GM10847 (cell line): ENCODE measurements around the gene LPIN2.
A peak's percentile ranks its signal among the peaks of the same experiment; 100 is the strongest.

Source experiments
- POLR2A ChIP-seq: IDR thresholded peaks from 2 replicates; pipeline ENCODE4 v1.6.1; 2011; ENCODE audit not compliant: insufficient read length; ENCODE audit errors: extremely low read depth

The LPIN2 gene

DNA sequence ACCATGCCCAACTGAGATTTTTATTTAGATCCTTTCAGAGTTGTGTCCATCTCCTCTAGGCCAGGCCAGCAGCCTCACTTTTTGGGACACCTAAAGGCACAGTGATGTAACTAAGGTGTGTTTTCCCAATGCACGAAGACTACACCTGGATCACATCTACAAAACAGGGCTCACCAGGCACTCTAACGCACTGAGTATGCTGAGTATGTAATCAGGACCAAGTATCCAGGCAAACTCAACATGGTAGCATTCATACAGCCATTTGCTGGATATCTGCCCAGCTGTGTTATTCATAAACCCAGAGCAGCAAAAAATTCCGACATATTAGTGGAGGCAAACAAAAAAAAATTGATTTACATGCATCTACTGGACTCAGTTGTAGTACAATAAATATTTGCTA lies 33.8 kb downstream of the LPIN2 start:
- TF ChIP-seq POLR2A = no peak

DNA sequence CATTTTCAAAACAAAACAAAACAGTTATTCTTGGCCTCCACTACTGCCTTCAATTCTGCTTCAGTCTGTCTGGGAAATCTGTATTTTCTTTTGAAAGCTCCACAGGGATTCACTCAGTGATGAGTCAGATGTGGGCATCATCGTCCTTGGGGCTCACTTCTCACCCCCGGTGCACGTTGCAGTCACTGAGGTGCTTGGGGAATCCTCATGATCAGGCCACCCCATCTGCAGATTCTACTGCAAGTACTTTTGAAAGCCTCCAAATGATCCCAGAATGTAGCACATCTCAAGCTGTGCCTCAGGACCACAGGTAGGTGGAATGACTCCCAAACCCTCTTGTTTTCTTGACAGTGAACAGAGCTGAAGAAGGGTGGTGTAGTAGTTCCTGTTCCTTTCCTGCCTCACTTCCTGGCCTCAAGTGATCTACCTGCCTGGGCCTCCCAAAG lies 34.3 kb downstream of the LPIN2 start:
- TF ChIP-seq POLR2A = no peak

DNA sequence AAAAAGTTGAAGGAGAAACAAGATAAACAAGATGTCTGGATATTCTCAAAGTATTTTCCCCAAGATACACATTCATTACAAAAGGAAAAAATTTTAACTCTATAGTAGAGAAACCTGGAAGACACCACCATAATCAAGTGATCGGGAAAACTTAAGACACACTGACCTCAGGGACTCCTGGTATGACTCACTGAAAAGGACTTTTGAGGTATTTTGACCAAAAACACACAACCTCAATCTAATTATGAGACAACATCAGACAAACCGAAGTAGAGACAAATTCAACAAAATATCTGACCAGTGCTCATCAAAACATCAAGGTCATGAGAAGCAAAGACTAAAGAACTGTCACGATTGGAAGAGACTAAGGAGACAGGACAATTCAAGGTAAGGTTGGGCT lies 34.7 kb downstream of the LPIN2 start:
- TF ChIP-seq POLR2A = no peak

DNA sequence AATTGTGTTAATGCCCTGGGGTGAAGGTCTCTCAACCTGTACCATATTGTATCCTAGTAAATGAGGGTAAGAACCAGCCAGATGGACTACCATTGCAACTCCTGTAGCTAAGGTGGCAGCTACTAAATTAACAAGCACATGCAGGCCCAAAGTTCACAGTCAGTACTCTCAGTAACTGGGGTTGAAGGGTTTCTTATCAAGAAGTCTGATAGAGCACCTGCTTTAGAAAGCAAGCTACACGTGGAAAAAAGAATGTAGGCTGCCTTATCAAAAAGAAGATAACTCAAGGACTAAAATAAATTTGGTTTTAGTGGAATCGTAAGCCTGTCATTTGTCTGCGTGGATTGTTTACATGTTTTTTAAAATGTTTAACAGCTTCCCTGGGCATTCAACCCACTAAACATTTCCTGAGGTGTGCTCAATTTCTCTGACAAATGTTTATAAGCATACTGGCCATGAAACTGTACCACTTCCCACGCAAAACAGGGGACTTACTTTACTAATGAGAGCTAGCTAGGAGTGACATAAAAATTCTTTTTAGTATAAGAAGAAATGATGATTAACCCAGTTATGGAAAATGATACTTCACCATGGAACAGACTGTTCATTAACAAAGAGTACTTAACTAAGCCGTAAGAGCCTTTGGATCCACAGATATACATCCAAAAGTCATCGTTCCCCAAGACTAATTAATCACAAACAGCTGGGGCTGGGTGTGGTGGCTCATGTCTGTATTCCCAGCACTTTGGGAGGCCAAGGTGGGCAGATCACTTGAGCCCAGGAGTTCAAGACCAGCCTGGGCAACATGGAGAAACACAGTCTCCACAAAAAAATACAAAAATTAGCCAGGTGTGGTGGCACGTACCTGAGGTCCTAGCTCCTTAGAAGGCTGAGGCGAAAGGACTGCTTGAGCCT lies 36.5 kb downstream of the LPIN2 start:
- TF ChIP-seq POLR2A = no peak

DNA sequence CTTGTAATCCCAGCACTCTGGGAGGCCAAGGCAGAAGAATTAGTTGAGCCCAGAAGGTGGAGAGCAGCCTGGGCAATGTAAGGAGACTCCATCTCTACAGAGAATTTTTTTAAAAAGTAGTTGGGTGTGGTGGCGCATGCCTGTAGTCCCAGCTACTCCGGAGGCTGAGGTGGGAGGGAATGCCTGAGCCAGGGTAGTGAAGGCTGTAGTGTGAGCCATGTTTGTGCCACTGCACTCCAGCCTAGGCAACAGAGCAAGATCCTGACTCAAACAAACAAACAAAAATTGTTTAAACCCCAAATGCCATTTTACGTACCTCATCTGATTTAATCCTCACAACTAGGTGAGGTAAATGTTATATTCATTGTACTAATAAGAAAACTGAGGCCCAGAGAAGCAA lies 38.2 kb downstream of the LPIN2 start:
- TF ChIP-seq POLR2A = no peak

DNA sequence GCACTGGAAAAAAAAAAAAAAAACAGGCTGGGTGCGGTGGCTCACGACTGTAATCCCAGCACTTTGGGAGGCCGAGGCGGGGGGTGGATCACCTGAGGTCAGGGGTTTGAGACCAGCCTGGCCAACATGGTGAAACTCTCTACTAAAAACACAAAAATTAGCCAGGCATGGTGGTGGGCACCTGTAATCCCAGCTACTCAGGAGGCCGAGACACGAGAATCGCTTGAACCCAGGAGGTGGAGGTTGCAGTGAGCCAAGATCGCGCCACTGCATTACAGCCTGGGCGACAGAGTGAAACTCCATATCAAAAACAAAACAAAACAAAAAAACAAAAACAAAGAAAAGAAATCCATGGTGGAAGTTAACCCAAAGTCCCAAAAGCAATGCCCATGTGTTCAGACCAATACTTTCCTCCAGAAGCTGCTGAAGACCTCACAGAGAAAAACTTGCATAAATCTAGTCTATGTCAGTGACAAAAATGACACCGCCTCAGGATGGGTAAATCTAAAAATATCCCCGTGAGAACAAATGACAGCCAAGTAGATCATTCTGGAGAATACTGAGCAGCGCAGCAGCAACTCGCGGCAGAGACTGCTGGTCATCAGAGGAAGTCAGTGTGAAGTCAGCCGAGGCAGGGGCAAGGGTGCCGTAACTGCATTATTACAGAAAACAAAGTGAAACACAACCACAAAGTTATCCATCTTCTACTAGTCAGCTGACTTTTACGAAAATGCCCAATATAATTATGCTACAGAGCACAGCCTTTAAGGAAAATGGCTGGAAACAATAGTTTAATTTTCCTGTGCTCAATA lies 41.0 kb downstream of the LPIN2 start:
- TF ChIP-seq POLR2A = peak; percentile 24

DNA sequence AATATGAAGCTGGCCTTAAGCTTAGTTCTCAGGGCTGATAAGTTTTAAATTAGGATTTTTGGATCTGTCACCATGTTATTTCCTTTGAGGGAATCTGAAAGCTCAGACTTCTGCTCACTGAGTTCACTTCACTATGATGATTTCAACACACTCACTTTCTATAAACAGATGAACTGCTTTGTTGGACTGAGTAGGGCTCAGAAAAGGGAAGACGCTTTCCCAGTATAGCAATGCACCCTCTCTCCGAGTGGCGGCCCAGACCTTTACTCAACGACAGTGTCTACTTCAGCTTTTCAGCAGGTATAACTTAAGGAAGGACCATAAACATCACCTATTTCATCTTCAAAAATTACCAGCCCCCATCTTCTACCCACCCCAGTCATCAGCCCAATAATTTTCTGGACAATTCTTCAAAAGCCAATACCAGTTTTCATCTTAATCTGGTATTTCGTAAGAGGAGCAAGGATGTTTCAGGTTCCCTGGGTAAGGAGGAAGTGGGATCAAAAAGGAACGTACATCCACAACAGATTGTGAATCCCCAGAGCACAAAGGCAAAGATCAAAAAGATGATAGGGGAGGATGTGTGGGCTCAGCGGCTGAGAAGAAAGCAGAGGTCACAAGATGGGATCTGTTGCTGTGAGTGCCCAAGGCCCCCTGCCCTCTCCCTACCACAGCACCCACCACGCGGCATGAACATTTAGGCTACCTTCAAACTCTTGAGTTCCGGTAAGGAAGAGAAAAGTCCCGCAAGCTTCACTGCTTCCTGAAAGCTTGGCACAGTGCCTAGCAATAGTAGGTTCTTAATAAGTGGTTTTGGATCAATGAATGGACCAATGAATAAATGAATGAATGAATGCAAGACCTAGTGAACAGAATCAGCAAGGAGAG lies 41.9 kb downstream of the LPIN2 start:
- no peak for TF ChIP-seq POLR2A

DNA sequence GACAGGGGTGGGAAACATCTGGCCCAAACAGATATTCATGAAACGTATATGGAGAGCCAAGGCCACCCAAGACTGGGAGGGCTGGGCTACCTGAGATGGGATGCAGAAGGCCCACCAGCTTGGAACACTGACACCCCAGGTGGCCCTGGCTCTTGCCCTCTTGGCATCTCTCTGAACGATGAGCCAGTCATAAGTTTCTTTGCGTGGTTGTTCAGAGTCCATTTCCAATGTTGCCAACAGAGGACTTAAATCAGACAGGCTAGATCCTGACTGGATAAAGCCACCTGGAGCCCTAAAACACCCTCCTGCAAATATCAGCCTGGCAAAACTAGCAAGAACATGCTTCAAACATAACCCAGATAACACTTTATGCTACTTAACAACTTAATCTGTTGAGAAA lies 42.6 kb downstream of the LPIN2 start:
- no peak for TF ChIP-seq POLR2A

DNA sequence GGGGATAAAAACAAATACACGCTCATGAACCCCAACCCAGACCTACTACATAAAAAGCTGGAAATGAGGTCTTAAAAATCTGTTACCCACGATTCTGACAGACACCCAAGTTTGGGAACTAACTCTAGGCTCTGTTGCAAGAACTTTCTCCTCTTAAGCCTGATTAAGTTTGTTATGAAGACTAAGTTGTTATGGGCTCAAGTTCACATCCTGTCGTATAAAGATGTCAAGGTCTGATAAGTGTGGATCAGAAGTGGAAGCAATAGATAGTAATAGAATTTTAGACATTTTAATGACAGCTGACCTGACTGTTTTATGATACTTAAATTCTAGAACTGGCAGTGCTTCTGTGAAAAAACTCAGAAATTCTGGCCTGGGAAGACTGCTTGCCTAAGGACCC lies 43.2 kb downstream of the LPIN2 start:
- TF ChIP-seq POLR2A = no peak

DNA sequence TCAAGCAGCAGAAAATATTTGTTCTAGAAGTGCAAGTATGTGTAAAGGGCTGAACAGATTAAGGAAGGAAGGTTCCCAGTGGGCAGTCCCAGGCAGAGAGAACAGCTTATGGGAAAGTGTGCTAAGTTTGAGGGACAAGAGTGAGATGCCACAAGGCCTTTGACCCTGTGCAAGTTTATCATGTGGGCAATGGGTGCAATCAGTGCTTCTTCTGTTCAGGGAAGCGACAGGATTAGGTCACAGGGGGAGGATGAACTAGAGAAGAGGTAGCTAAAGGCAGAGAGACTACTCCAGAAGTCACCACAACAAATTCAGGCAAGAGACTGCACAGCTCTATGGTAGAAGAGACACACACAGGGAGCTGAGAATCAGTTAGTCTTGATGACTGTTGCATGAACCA lies 44.3 kb downstream of the LPIN2 start:
- no peak for TF ChIP-seq POLR2A

DNA sequence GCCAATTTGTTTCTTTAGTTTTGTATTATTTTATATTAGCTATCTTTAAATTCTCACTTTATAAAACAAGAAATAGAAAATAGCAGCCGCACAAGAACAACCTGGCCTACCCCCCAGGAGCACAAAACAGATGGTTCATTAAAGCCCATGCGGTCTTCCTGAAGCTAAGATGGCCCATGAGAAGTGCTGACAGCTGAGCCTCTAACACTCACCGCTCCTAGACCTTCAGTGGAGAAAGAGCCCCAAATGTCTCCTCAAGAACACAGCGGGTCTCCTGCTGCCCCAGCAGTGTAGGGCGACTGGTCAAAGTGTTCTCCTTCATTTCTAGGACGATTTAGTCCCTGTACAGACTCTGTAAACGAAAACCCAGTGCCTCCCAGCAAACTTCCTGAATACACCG lies 45.1 kb downstream of the LPIN2 start:
- TF ChIP-seq POLR2A = no peak

DNA sequence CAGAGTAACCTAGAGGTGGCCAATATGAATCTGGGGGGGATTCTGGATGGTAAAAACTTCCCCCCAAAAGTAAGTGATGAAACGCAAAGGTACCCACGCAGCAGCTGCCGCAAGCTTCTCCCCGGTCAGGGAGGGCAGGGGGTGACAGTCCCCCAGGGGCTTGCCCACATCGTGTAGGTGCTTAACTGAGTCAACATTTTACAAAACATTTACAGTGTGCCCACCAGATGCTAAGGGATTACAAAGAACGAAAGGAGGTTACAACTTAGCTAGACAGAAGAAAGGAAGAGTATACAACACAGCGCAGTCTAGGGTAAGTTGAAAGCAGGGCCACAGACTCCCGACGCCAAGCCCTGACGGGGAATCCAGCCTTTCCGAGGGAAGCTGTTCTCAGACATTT lies 45.6 kb downstream of the LPIN2 start:
- no peak for TF ChIP-seq POLR2A

DNA sequence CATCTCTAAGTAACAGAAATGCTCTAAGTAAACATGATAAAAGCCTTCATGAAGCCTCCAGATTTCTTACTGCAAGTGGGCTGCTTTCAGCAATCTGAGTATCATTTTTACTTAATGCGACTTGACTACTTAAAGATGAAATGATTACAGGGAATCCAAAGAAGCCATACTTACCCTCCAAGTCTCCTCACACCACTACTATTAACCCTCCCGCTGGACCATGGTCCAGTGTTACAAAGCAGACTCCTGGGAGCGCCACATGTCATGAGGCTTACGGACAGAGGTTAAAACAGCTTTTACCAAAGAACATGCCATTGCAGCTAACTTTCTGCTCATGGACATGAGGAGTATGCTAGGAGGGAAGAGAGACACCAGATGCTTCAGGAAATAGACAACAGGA lies 46.4 kb downstream of the LPIN2 start:
- TF ChIP-seq POLR2A = no peak

DNA sequence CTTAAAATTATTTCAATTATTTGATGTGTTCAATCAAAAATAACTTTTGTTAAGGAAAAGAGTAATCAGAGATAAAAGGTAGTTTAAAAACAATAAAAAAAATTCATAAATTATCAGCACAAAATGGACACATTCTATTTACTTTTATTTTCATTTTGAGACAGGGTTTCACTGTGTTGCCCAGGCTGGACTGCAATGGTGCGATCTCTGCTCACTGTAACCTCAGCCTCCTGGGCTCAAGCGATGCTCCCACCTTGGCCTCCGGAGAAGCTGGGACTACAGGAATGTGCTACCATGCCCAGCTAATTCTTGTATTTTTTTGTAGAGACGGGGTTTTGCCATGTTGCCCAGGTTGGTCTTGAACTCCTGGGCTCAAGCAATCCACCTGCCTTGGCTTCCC lies 47.1 kb downstream of the LPIN2 start:
- TF ChIP-seq POLR2A = no peak

DNA sequence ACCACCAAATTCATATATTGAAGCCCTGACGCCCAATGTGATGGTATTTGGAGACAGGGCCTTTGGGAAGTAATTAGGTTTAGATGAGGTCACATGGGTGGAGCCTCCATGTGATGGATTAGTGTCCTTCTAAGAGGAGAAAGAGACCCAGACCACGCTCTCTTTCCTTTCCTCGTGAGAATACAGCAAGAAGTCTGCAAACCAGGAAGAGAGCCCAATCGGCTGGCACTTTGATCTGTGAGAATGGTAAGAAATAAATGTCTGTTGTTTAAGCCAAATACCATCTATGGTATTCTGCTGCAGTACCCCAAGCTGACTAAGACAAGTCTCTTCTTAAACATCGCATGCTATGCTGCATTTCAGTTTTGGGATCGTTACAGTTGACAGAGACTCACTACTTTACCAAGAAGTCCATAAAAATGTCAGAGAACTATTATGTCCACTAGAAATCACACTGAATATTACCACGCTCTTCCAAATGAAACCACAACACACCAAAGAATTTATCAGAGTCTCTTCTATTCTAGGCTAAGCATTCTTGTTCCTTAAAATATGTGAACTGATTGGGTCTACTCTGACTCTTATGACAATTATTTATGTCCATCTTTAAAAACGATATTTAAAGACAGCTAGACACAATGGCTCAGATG lies 48.5 kb downstream of the LPIN2 start:
- no peak for TF ChIP-seq POLR2A
